Measurements from ENCODE around the gene SIK2. TPM values are rescaled to one million over a fixed set of nuclear protein-coding genes. Genes with fewer than 3 reads are reported as not detected.

SIK2 gene
- total RNA-seq: 9.9 TPM in 2 replicates

DNA sequence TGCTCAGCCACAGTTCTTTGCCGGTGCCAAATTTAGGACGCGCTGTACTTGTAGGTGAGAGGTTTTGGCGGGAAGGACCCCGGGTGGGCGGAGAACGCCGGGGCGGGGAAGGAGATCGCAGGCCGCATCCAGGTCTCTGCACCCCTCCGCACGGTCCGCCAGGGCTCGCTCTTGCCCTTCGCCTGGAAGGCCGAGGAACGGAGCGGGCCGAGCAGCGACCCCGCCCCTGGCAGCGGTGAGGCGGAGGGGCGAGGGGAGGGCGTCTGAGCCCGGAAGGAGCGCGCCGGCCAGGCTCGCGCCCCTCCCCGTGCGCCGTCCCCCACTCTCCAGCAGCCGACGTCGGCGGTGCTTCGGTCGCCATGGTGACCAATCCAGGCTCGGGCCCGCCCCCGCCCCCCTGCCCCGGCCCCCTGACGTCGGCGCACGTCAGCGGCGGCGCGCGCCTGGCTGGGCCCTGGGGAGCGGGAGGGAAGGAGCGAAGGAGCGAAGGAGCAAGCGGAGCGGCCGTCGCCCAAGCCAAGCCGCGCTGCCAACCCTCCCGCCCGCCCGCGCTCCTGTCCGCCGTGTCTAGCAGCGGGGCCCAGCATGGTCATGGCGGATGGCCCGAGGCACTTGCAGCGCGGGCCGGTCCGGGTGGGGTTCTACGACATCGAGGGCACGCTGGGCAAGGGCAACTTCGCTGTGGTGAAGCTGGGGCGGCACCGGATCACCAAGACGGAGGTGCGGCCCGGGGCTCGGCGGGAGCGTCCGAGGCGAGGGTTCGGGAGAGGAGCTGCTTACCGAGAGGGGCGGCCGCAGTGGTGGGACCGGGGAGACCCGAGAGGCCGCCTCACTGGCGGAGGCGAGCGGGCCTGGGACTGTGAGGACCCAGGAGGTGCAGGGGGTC lies at the start of gene SIK2:
Gene SIK2 (plus strand): TSS at position 471 of the 886 bp plus-strand sequence. CDS start 115 bp downstream, at position 586.
- peak within 1 kb of the TSS; percentile 88 for H3K27ac Mint-ChIP-seq
- no peaks in the 10 kb centered on the region for H3K9me3 Mint-ChIP-seq
- peak within 1 kb of the TSS; percentile 96 for H3K4me3 Mint-ChIP-seq (ENCODE audit: low read depth)
- peaks cover 6% of the 10 kb centered on the region for H3K27me3 Mint-ChIP-seq (ENCODE audit: low read depth)
- intact Hi-C loops (cut with micrococcal nuclease): loop anchor here (1.0 to 10.0 kb wide), 6 partner anchors 93 to 483 kb away; partner anchors contain the start of genes PPP2R1B, SDHD and TIMM8B
- peak; percentile 86 for DNase-seq (ENCODE audit: low spot score)
- peaks cover 31% of the 10 kb centered on the region for H3K4me1 Mint-ChIP-seq (ENCODE audit: low read depth)
- no peaks in the 10 kb centered on the region for H3K36me3 Mint-ChIP-seq (ENCODE audit: low read depth)

DNA sequence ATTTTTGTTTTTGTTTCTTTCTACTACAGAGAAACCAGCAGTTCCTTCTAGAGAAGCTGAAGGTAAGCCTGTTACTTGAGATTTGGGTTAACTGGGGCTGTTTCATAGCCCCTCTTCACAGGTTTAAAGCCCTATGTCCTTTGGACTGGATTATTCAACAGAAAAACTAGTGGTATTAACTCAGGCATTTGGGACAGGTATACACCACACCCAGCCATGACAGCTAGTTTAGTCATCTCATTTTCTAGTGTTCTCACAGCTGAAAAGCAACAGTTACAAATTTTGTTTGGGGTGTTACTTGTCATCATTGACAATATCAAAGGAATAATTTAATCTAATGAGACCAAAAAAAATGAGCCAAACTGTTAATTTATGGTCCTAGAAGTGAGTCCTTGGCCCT lies 47.7 kb upstream of the SIK2 start:
- Mint-ChIP-seq H3K27ac (no peak overlapping the region), H3K27me3 (ENCODE audit: low read depth) (peaks cover 29% of the 10 kb centered on the region), H3K4me3 (ENCODE audit: low read depth) (no peak overlapping the region), H3K36me3 (ENCODE audit: low read depth) (peaks cover 9% of the 10 kb centered on the region), H3K4me1 (ENCODE audit: low read depth) (no peaks in the 10 kb centered on the region), H3K9me3 (peaks cover 4% of the 10 kb centered on the region)
- DNase-seq (ENCODE audit: low spot score): no peak
- intact Hi-C loops (cut with micrococcal nuclease): no loop called here

DNA sequence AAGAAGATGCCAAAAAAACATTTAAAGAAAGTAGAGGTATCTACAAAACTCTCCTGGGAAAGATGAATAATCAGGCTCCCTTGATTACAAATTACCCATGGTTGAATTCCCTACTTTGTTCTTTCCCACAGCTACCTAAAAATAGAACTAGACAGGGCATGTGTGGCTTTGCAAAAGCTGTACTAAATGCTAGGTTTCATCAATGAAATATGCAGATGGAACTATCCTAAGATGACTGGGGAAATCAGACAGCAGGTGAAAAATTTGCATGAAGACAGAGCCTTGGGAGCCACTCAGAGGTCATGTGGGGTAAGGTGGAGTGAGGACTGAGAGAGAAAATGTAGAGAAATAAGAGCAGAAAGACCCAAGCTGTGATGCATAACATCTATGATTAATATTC lies 47.0 kb upstream of the SIK2 start:
- Mint-ChIP-seq H3K27me3 (ENCODE audit: low read depth) (peaks cover 25% of the 10 kb centered on the region), H3K27ac (no peak overlapping the region), H3K4me1 (ENCODE audit: low read depth) (no peaks in the 10 kb centered on the region), H3K36me3 (ENCODE audit: low read depth) (peaks cover 9% of the 10 kb centered on the region), H3K4me3 (ENCODE audit: low read depth) (no peak overlapping the region), H3K9me3 (peaks cover 4% of the 10 kb centered on the region)
- no peak for DNase-seq (ENCODE audit: low spot score)
- intact Hi-C loops (cut with micrococcal nuclease): no loop called here

DNA sequence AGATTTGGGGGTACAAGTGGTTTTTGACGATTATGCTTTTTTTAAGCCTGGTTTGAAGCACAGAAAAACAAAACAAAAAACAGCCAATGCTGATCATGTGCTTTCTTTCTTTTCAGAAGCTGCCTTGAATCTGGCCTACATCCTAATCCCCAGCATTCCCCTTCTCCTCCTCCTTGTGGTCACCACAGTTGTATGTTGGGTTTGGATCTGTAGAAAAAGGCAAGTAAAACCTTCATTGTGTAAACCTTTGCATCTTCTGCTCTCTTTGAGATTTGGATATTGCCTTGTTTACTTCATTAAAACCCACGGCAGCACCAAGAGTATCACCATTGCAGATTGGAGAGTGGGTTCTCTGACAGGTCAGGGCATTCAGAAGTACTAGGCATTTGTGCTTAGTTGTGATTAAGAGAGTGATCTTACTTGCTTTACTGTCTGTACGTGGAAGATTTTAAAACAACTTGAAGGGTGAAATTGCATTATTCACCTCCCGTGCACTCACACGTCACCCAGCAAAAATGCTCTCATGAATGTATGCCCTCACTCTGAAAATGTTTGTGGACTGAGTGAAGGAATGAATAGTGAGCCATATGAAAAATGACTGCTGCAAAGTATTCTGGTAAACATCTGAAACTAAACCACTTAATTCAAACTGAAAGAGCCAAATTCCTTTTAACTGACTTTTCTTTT lies 44.7 kb upstream of the SIK2 start:
- Mint-ChIP-seq H3K27ac (no peak overlapping the region), H3K4me1 (ENCODE audit: low read depth) (no peaks in the 10 kb centered on the region), H3K36me3 (ENCODE audit: low read depth) (peaks cover 9% of the 10 kb centered on the region), H3K4me3 (ENCODE audit: low read depth) (no peak overlapping the region), H3K27me3 (ENCODE audit: low read depth) (peaks cover 13% of the 10 kb centered on the region), H3K9me3 (peaks cover 4% of the 10 kb centered on the region)
- intact Hi-C loops (cut with micrococcal nuclease): no loop called here
- DNase-seq (ENCODE audit: low spot score): no peak

DNA sequence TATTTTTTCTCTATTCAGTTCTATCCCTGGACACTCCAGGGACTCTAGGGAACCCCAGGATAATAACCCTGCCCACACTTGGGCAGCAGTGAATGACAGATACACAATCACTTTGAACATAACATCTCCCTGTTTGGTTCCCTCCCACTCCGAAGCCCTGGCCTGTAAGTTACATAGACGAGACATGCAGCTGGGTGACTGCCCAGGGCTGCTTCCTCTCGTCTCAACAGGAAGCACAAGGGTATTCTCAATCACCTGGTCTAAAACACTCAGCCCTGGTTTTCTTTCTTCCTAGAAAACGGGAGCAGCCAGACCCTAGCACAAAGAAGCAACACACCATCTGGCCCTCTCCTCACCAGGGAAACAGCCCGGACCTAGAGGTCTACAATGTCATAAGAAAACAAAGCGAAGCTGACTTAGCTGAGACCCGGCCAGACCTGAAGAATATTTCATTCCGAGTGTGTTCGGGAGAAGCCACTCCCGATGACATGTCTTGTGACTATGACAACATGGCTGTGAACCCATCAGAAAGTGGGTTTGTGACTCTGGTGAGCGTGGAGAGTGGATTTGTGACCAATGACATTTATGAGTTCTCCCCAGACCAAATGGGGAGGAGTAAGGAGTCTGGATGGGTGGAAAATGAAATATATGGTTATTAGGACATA lies 42.3 kb upstream of the SIK2 start:
- H3K4me3 Mint-ChIP-seq (ENCODE audit: low read depth): no peak overlapping the region
- no peaks in the 10 kb centered on the region for H3K4me1 Mint-ChIP-seq (ENCODE audit: low read depth)
- peaks cover 4% of the 10 kb centered on the region for H3K9me3 Mint-ChIP-seq
- H3K27ac Mint-ChIP-seq: no peak overlapping the region
- peaks cover 6% of the 10 kb centered on the region for H3K36me3 Mint-ChIP-seq (ENCODE audit: low read depth)
- intact Hi-C loops (cut with micrococcal nuclease): no loop called here
- H3K27me3 Mint-ChIP-seq (ENCODE audit: low read depth): peaks cover 7% of the 10 kb centered on the region
- DNase-seq (ENCODE audit: low spot score): no peak

DNA sequence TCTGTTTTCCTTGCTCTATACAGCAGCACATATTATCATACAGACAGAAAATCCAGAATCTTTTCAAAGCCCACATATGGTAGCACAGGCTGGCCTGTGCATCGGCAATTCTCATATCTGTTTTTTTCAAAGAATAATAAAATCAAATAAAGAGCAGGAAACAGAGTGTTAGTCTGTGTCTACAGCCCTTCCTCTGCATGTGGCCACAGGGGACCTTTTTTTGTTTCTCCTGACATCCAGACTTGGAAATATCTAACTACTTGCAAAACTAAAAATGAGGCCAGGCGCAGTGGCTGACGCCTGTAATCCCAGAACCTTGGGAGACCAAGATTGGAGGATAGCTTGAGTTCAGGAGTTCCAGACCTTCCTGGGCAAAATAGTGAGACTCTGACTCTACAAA lies 41.4 kb upstream of the SIK2 start:
- peaks cover 2% of the 10 kb centered on the region for H3K27me3 Mint-ChIP-seq (ENCODE audit: low read depth)
- no peak for DNase-seq (ENCODE audit: low spot score)
- H3K4me3 Mint-ChIP-seq (ENCODE audit: low read depth): no peak overlapping the region
- no peaks in the 10 kb centered on the region for H3K9me3 Mint-ChIP-seq
- no peaks in the 10 kb centered on the region for H3K36me3 Mint-ChIP-seq (ENCODE audit: low read depth)
- H3K27ac Mint-ChIP-seq: no peak overlapping the region
- intact Hi-C loops (cut with micrococcal nuclease): no loop called here
- no peaks in the 10 kb centered on the region for H3K4me1 Mint-ChIP-seq (ENCODE audit: low read depth)

DNA sequence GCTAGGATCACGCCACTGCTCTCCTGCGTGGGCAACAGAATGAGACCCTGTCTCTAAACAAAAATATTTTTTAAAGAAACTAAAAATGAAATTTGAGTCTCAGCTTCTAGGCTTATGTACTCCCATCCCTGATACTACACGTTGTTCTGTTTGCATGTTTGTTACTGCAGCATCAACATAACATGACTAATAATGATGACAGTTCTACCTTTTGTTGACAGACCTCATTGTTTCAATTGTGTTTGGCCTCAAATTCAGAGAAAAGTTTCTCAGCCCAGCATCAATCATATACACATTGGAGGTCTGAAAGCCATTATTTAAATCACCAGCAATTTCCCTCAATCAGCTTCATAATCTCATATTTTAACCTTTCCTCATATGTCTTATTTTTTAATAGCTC lies 40.9 kb upstream of the SIK2 start:
- H3K4me1 Mint-ChIP-seq (ENCODE audit: low read depth): no peaks in the 10 kb centered on the region
- DNase-seq (ENCODE audit: low spot score): no peak
- no peak overlapping the region for H3K27ac Mint-ChIP-seq
- peaks cover 2% of the 10 kb centered on the region for H3K27me3 Mint-ChIP-seq (ENCODE audit: low read depth)
- H3K9me3 Mint-ChIP-seq: no peaks in the 10 kb centered on the region
- H3K36me3 Mint-ChIP-seq (ENCODE audit: low read depth): no peaks in the 10 kb centered on the region
- H3K4me3 Mint-ChIP-seq (ENCODE audit: low read depth): no peak overlapping the region
- intact Hi-C loops (cut with micrococcal nuclease): no loop called here

DNA sequence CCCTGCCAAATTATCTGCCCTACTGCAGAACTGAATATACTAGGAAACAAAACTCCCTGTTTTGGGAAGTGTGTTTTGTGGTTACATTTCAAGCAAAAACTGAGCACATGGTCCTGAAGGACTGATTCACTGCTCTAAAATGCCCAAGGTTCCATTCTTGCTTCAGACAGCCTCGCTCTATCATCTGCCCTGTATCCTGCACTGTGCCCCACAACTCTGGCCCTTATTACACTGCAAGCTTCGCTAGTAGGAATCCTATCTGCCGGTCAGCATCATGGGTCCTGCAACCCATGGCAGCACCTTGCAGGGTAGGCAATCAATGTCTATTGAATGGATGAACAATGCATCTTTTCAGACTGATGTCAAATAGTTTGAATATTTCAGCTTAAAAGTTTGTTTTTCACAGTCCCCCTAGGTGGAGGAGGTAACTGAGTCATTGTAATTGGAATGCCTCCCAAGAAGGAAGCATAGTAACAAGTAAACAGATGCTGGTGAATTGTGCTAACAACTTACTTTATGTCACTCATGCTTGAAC lies 40.4 kb upstream of the SIK2 start:
- no peaks in the 10 kb centered on the region for H3K36me3 Mint-ChIP-seq (ENCODE audit: low read depth)
- H3K4me3 Mint-ChIP-seq (ENCODE audit: low read depth): no peak overlapping the region
- no peaks in the 10 kb centered on the region for H3K9me3 Mint-ChIP-seq
- H3K27ac Mint-ChIP-seq: no peak overlapping the region
- H3K4me1 Mint-ChIP-seq (ENCODE audit: low read depth): no peaks in the 10 kb centered on the region
- peaks cover 2% of the 10 kb centered on the region for H3K27me3 Mint-ChIP-seq (ENCODE audit: low read depth)
- DNase-seq (ENCODE audit: low spot score): no peak
- intact Hi-C loops (cut with micrococcal nuclease): no loop called here

DNA sequence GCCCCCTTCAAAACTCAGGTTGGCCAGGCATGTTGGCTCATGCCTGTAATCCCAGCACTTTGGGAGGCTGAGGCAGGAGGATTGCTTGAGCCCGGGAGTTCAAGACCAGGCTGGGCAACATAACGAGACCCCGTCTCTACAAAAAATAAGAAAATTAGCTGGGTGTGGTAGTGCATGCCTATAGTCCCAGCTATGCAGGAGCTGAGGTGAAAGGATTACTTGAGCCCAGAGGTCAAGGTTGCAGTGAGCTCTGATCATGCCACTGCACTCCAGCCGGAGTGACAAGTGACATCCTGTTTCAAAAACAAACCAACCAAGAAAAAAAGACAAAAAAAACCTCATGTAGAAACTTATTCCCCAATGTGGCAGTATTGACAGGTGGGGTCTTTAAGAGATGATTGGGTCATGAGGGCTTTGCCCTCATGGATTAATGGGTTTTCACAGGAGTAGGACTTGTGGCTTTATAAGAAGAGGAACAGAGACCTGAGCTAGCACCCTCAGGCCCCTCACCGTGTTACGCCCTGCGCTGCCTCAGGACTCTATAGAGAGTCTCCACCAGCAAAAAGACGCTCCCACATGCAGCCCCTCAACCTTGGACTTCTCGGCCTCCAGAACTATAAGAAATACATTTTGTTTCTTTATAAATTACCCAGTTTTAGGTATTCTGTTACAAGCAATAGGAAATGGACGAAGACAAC lies 39.4 kb upstream of the SIK2 start:
- intact Hi-C loops (cut with micrococcal nuclease): no loop called here
- Mint-ChIP-seq H3K4me1 (ENCODE audit: low read depth) (no peaks in the 10 kb centered on the region), H3K36me3 (ENCODE audit: low read depth) (no peaks in the 10 kb centered on the region), H3K4me3 (ENCODE audit: low read depth) (no peak overlapping the region), H3K9me3 (no peaks in the 10 kb centered on the region), H3K27me3 (ENCODE audit: low read depth) (peaks cover 2% of the 10 kb centered on the region), H3K27ac (no peak overlapping the region)
- no peak for DNase-seq (ENCODE audit: low spot score)

DNA sequence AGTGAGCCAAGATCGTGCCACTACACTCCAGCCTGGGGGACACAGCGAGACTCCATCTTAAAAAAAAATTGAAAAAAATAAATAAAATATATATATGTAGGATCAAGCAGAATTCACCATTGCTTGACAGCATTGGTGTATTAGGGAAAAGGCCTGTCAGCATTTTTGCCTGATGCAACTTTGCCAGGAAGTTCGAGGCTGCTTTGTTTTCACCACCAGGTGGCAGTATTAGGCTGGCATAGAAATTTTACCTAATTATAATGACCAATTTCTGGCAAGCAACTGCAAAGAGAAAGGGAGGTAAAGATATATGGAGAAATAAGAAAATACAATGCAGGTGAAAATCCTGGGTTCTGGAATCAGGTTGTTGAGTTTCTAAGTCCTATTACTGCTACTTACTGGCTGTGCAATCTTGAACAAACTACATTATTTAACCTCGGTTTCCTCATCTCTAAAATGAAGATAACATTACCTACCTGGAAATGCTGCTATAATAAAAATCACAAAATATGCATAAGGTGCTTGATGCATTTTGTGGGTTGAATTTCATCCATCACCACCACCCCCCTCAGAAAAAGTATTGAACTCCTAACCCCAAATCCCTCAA lies 37.0 kb upstream of the SIK2 start:
- Mint-ChIP-seq H3K4me1 (ENCODE audit: low read depth) (no peaks in the 10 kb centered on the region), H3K27ac (no peak overlapping the region), H3K27me3 (ENCODE audit: low read depth) (peaks cover 3% of the 10 kb centered on the region), H3K9me3 (no peaks in the 10 kb centered on the region), H3K36me3 (ENCODE audit: low read depth) (no peaks in the 10 kb centered on the region), H3K4me3 (ENCODE audit: low read depth) (no peak overlapping the region)
- intact Hi-C loops (cut with micrococcal nuclease): loop anchor here (1.0 to 5.0 kb wide), 3 partner anchors 113 to 276 kb away; no protein-coding TSS in a partner anchor
- DNase-seq (ENCODE audit: low spot score): peak; percentile 29

DNA sequence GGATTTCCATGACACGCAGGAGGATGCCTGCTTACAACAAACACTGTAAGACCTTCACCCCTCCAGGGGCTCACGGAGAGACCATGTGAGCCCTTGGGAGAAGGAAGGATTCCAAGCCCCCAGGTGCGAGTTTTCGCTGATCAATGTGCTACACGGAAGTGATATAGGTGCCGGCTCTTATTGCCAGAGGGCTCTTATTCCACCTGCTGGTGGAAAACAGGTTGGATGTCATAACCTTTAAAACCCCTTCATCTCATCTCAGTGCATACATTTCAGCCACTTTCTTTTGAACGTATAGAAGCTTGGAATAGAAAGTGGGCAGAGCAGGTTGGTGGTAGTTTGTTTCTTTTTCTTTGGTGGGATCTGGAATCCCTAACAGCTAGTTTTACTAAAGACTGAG lies 35.9 kb upstream of the SIK2 start:
- peaks cover 4% of the 10 kb centered on the region for H3K27me3 Mint-ChIP-seq (ENCODE audit: low read depth)
- H3K4me1 Mint-ChIP-seq (ENCODE audit: low read depth): no peaks in the 10 kb centered on the region
- H3K9me3 Mint-ChIP-seq: no peaks in the 10 kb centered on the region
- H3K36me3 Mint-ChIP-seq (ENCODE audit: low read depth): no peaks in the 10 kb centered on the region
- no peak for DNase-seq (ENCODE audit: low spot score)
- intact Hi-C loops (cut with micrococcal nuclease): loop anchor here (5.0 kb wide), 1 partner anchor 114 kb away; no protein-coding TSS in a partner anchor
- H3K27ac Mint-ChIP-seq: no peak overlapping the region
- H3K4me3 Mint-ChIP-seq (ENCODE audit: low read depth): no peak overlapping the region

DNA sequence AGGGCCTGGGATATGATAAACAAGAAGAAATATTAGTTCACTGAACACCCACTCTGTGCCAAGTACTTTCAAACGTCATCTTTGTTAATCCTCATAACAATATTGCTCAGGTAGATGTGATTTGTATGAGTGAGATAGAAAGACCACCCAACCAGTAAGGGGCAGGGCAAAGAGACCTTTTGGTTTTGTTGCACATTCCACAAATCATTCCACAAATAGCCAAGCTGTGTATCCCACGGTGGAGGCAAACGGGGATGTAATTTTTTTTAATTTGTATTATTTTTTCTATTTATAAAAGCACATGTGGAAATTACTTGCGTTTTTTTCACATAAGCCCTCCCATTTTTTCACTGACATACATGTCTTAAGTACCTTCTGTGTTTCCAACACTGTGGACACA lies 32.8 kb upstream of the SIK2 start:
- DNase-seq (ENCODE audit: low spot score): no peak
- Mint-ChIP-seq H3K4me1 (ENCODE audit: low read depth) (no peaks in the 10 kb centered on the region), H3K27me3 (ENCODE audit: low read depth) (peaks cover 6% of the 10 kb centered on the region), H3K36me3 (ENCODE audit: low read depth) (no peaks in the 10 kb centered on the region), H3K27ac (no peak overlapping the region), H3K4me3 (ENCODE audit: low read depth) (no peak overlapping the region), H3K9me3 (no peaks in the 10 kb centered on the region)
- intact Hi-C loops (cut with micrococcal nuclease): loop anchor here (5.0 kb wide), 1 partner anchor 117 kb away; no protein-coding TSS in a partner anchor

All from activated T-helper 2 cell treated with anti-CD3 and anti-CD28 coated beads, Interferon-gamma antibody, Interleukin-2, Interleukin-4, amounts not matched to agents 10 μg/mL and 5 μg/mL and 100 μg/mL, durations not matched to agents 14 hours and 24 hours and 36 hours (primary cell).